ENCODE measurements around the gene ANKS1A.

GRCh38 chr6:35051396-35051795, 162.3 kb downstream of the ANKS1A start:
- TF ChIP-seq CTCF (IDR thresholded peaks at IDR 0.05; ENCODE audit: low read depth, low read length, poor library complexity, severe bottlenecking): no peak
- TF ChIP-seq EZH2phosphoT487 (IDR thresholded peaks at IDR 0.05; ENCODE audit: borderline replicate concordance, low read length): no peak
